ENCODE data around the gene CYTH3. TPM values are rescaled to one million over a fixed set of nuclear protein-coding genes. Genes with fewer than 3 reads are reported as not detected.

CYTH3 gene
- total and polyA plus RNA-seq, 2 donors (not counting 3 experiments of a cell fraction or from before 2014, with no cell fraction given): 8.6 to 11.2 TPM

DNA sequence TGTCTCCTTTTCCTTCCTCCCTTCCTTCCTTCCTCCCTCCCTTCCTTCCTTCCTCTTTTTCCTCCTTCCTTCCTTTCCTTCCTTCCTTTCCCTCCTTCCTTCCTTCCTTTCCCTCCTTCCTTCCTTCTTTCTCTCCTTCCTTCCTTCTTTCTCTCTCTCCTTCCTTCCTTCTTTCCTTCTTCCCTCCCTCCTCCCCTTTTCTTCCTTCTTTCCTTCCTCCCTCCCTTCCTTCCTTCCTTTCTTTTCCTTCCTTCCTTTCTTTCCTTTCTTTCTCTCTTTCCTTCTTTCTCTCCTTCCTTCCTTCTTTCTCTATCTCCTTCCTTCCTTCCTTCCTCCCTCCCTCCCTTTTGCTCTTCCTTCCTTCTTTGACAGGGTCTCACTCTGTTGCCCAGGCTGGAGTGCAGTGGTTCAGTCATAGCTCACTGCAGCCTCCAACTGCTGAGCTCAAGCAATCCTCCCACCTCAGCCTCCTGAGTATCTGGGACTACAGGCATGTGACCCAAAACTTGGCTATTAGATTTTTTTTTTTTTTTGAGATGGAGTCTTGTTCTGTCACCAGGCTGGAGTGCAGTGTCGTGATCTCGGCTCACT lies 15.9 kb upstream of the CYTH3 start:
- Histone ChIP-seq H3K4me3 (replicated peaks in 1 of 3; ENCODE audit: insufficient read depth in 1 of 3, low read depth in 1 of 3, low read length in 3 of 3) (no peak overlapping the region), H3K36me3 (ENCODE audit: control insufficient read depth in 2 of 2, extremely low read depth in 1 of 2, insufficient read depth in 2 of 2, low read length in 2 of 2) (no peaks in the 10 kb centered on the region), H3K9ac (replicated peaks; ENCODE audit: extremely low read depth, insufficient read depth, low read length) (no peak overlapping the region), H3K4me2 (ENCODE audit: insufficient read depth, low read length) (no peak overlapping the region), H3K9me1 (replicated peaks; ENCODE audit: control insufficient read depth, extremely low read depth, insufficient read depth, low read length) (no peaks in the 10 kb centered on the region), H3K27ac (ENCODE audit: insufficient read depth, low read depth, low read length) (no peak overlapping the region), H3K4me1 (ENCODE audit: control insufficient read depth, extremely low read depth, insufficient read depth, low read length) (peaks cover 7% of the 10 kb centered on the region), H3K79me2 (ENCODE audit: control insufficient read depth, insufficient read depth, low read length) (no peaks in the 10 kb centered on the region), H3K9me3 (replicated peaks; ENCODE audit: control insufficient read depth, insufficient read depth, low read length) (no peaks in the 10 kb centered on the region), H4K20me1 (replicated peaks; ENCODE audit: control insufficient read depth, extremely low read depth, insufficient read depth, low read length) (no peaks in the 10 kb centered on the region), H3K27me3 (ENCODE audit: control insufficient read depth in 2 of 2, insufficient read depth in 2 of 2, low read length in 2 of 2) (no peaks in the 10 kb centered on the region), H2AFZ (ENCODE audit: low read depth, low read length) (no peak overlapping the region)
- intact Hi-C loops (cut with micrococcal nuclease): no loop called here
- FAIRE-seq (no peak), DNase-seq (ENCODE audit: low read depth, low spot score) (no peak)
- POLR2A ChIA-PET: no interaction called here
- CTCF ChIA-PET: interaction anchor here (0.7 kb wide), 1 partner anchor 47 kb away, joined by 3 read pairs; no protein-coding TSS in a partner anchor
- TF ChIP-seq GATA2 (IDR thresholded peaks at IDR 0.05; ENCODE audit: insufficient read depth, insufficient read length, low read depth, low read length) (no peak), FOS (IDR thresholded peaks at IDR 0.05; ENCODE audit: borderline replicate concordance, insufficient read depth, low read length) (no peak), EZH2 (IDR thresholded peaks at IDR 0.05; ENCODE audit: borderline replicate concordance, low read depth, low read length, severe bottlenecking) (no peak), MYC (IDR thresholded peaks at IDR 0.05; ENCODE audit: low read depth, low read length) (no peak)
- TF ChIP-seq, protein P1, sequence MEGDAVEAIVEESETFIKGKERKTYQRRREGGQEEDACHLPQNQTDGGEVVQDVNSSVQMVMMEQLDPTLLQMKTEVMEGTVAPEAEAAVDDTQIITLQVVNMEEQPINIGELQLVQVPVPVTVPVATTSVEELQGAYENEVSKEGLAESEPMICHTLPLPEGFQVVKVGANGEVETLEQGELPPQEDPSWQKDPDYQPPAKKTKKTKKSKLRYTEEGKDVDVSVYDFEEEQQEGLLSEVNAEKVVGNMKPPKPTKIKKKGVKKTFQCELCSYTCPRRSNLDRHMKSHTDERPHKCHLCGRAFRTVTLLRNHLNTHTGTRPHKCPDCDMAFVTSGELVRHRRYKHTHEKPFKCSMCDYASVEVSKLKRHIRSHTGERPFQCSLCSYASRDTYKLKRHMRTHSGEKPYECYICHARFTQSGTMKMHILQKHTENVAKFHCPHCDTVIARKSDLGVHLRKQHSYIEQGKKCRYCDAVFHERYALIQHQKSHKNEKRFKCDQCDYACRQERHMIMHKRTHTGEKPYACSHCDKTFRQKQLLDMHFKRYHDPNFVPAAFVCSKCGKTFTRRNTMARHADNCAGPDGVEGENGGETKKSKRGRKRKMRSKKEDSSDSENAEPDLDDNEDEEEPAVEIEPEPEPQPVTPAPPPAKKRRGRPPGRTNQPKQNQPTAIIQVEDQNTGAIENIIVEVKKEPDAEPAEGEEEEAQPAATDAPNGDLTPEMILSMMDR (IDR thresholded peaks at IDR 0.05; ENCODE audit: extremely low read depth in 1 of 2, insufficient read depth in 1 of 2, low read depth in 1 of 2, low read length in 2 of 2): no peak
- TF ChIP-seq, protein P2, sequence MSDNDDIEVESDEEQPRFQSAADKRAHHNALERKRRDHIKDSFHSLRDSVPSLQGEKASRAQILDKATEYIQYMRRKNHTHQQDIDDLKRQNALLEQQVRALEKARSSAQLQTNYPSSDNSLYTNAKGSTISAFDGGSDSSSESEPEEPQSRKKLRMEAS (IDR thresholded peaks at IDR 0.05; ENCODE audit: insufficient read depth, insufficient read length): no peak
- dilution Hi-C loops (cut with MboI; ENCODE audit: extremely low pct_ligation_motif_present, low sequenced_read_pairs): no loop called here
- BruUV-seq (replicated peaks): no TSS peak

Data from endothelial cell of umbilical vein (primary cell).